ENCODE data around the gene MYH9.

Gene MYH9

GRCh38 chr22:36385491-36386350 lies 2.0 kb downstream of the MYH9 start:
- peak; percentile 91 to 93 (median 92) for DNase-seq

GRCh38 chr22:36384766-36385481 lies 2.8 kb downstream of the MYH9 start:
- DNase-seq: peak in 2 of 3 donors; percentile 42 to 47

- DNase-seq: no peak
These were observed 4.6 kb downstream of the MYH9 start for GRCh38 chr22:36383110-36383581.

- no peak for DNase-seq
These were observed 6.1 kb downstream of the MYH9 start for GRCh38 chr22:36381513-36382128.

- no peak for DNase-seq
These were observed 8.0 kb downstream of the MYH9 start for GRCh38 chr22:36379593-36380361.

- no peak for DNase-seq
These were observed 8.9 kb downstream of the MYH9 start for GRCh38 chr22:36378869-36379217.

- DNase-seq: no peak
These were observed 9.5 kb downstream of the MYH9 start for GRCh38 chr22:36378080-36378868.

GRCh38 chr22:36377022-36377631 lies 10.6 kb downstream of the MYH9 start:
- DNase-seq: no peak

GRCh38 chr22:36376265-36376664 lies 11.5 kb downstream of the MYH9 start:
- no peak for DNase-seq

GRCh38 chr22:36375071-36375980 lies 12.4 kb downstream of the MYH9 start:
- peak in 1 of 3 donors; percentile 39 for DNase-seq

- peak in 2 of 3 donors; percentile 54 to 57 for DNase-seq
These were observed 13.2 kb downstream of the MYH9 start for GRCh38 chr22:36374603-36375024.

- DNase-seq: peak; percentile 79 to 81 (median 80)
These were observed 14.5 kb downstream of the MYH9 start for GRCh38 chr22:36373258-36373579.

GRCh38 chr22:36371920-36372319 lies 15.8 kb downstream of the MYH9 start:
- no peak for DNase-seq

- peak in 2 of 3 donors; percentile 50 to 54 for DNase-seq
These were observed 17.6 kb downstream of the MYH9 start for GRCh38 chr22:36369922-36370791.

- no peak for DNase-seq
These were observed 18.5 kb downstream of the MYH9 start for GRCh38 chr22:36369004-36369921.

GRCh38 chr22:36368359-36368983 lies 19.3 kb downstream of the MYH9 start:
- no peak for DNase-seq

GRCh38 chr22:36367479-36367878 lies 20.3 kb downstream of the MYH9 start:
- no peak for DNase-seq

GRCh38 chr22:36367066-36367465 lies 20.7 kb downstream of the MYH9 start:
- DNase-seq: no peak

Data from suppressor macrophage treated with lipopolysaccharide for 1 hour (primary cell).